ENCODE results near the gene CLBA1.
"Not testable (repeated sequence)": the region's sequence is repeated elsewhere in the genome, so short reads cannot be mapped to it uniquely, and the experiment has no call there.

Gene CLBA1

DNA sequence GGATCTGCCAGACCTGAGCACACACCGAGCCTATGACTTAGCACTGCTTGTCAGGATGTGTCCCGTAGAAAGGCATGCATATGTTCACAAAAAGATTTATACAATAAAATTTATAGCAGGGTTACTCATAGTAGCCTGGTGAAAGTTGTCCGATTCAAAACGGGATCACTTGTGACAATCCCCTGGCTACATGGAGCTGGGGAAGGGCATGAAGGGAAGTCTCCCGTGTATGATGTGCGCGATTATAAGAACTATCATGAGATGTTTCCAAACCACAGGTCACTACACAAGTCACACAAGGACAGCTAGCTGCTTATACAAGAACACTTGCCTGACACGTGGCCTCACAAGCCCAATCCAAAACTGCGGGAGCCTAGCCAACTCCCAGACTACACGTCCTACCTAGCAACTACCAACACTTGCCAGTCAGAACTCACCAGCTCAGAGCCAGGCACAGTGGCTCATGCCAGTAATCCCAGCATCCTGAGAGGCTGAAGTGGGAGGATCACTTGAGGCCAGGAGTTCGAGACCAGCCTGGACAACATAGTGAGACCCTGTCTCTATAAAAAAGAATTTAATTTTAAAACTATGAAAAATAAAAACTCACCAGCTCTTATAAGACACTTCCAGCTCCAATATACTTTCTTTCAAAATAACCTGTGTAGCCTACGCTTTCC lies 42.8 kb downstream of the CLBA1 start:
- TF ChIP-seq, protein P1, sequence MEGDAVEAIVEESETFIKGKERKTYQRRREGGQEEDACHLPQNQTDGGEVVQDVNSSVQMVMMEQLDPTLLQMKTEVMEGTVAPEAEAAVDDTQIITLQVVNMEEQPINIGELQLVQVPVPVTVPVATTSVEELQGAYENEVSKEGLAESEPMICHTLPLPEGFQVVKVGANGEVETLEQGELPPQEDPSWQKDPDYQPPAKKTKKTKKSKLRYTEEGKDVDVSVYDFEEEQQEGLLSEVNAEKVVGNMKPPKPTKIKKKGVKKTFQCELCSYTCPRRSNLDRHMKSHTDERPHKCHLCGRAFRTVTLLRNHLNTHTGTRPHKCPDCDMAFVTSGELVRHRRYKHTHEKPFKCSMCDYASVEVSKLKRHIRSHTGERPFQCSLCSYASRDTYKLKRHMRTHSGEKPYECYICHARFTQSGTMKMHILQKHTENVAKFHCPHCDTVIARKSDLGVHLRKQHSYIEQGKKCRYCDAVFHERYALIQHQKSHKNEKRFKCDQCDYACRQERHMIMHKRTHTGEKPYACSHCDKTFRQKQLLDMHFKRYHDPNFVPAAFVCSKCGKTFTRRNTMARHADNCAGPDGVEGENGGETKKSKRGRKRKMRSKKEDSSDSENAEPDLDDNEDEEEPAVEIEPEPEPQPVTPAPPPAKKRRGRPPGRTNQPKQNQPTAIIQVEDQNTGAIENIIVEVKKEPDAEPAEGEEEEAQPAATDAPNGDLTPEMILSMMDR (IDR thresholded peaks at IDR 0.05; ENCODE audit: insufficient read depth, low read length, poor library complexity, severe bottlenecking) = no peak
- H3K36me3 ChIP-seq (ENCODE audit: control insufficient read depth, insufficient read depth, low read length) = no peaks in the 10 kb centered on the region; the same call in 1 of the 2 replicates
- no peaks in the 10 kb centered on the region for H3K27me3 ChIP-seq (replicated peaks; ENCODE audit: control insufficient read depth, insufficient read depth, low read length)
- H3K4me3 ChIP-seq (replicated peaks; ENCODE audit: low read depth, low read length) = no peak overlapping the region
- DNase-seq (ENCODE audit: extremely low read depth, insufficient read length) = no peak

DNA sequence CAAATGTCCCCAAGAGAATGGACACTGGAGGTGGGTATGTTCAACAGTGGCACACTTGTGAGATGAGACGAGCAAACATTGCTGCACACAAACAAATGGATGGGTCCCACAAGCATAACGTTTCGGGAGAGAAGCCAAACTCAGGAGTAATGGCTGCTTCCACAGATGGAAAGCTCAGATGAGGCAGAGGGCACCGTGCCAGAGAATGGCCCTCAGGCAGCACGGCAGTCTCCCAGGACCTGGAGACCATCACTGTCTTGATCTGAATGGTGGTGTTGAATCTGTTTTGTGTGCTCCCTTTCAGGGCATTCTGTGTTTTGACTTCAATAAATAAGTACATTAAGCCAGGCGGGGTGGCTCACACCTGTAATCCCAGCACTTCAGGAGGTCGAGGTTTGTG lies 43.8 kb downstream of the CLBA1 start:
- H3K36me3 ChIP-seq (ENCODE audit: control insufficient read depth, insufficient read depth, low read length) = no peaks in the 10 kb centered on the region; the same call in 1 of the 2 replicates
- DNase-seq (ENCODE audit: extremely low read depth, insufficient read length) = no peak
- TF ChIP-seq, protein P1 (IDR thresholded peaks at IDR 0.05; ENCODE audit: insufficient read depth, low read length, poor library complexity, severe bottlenecking) = no peak
- no peaks in the 10 kb centered on the region for H3K27me3 ChIP-seq (replicated peaks; ENCODE audit: control insufficient read depth, insufficient read depth, low read length)
- no peak overlapping the region for H3K4me3 ChIP-seq (replicated peaks; ENCODE audit: low read depth, low read length)

DNA sequence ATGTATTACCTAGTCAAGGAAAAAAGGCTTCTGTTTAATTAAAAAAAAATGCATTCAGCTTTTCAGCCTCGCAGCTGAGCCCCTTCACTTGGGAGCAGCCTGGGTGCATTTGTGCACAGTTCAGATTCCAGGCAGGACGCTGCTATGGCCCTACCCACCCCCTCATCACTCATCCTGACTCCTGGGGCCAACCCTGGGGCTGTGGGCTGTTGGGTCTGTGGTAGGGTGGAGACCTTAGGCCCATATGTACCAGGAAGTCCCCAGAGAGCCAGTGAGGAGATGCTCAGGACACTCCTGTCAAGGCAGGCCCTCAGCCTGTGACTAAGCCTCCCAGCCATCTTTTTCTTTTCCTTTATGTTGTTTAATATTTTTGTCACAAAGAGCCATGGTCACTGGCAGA lies 44.6 kb downstream of the CLBA1 start:
- TF ChIP-seq, protein P1 (IDR thresholded peaks at IDR 0.05; ENCODE audit: insufficient read depth, low read length, poor library complexity, severe bottlenecking) = no peak
- Histone ChIP-seq H3K27me3 (replicated peaks; ENCODE audit: control insufficient read depth, insufficient read depth, low read length) (no peaks in the 10 kb centered on the region), H3K36me3 (ENCODE audit: control insufficient read depth, insufficient read depth, low read length) (no peaks in the 10 kb centered on the region; the same call in 1 of the 2 replicates), H3K4me3 (replicated peaks; ENCODE audit: low read depth, low read length) (no peak overlapping the region)
- DNase-seq (ENCODE audit: extremely low read depth, insufficient read length) = no peak

DNA sequence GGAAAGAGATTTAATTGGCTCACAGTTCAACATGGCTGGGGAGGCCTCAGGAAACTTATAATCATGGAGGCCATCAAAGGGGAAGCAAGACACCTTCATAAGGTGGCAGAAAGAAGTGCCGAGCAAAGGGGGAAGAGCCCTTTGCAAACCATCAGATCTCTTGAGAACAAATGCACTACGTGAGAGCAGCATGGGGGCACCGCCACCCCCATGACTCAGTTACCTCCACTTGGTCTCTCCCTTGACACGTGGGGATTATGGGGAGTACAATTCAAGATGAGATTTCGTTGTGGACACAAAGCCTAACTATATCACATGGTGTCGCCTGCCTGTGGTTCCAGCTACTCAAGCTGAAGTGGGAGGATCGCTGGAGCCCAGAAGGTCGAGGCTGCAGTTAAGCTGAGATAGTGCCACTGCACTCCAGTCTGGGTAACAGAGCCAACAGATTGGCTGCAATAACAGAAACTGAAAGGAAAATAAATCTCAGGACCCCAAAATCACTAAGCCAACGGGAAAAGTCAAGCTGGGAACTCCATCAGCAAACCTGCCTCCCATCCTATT lies 45.3 kb downstream of the CLBA1 start:
- TF ChIP-seq, protein P1 (IDR thresholded peaks at IDR 0.05; ENCODE audit: insufficient read depth, low read length, poor library complexity, severe bottlenecking) = no peak
- DNase-seq (ENCODE audit: extremely low read depth, insufficient read length) = no peak
- no peaks in the 10 kb centered on the region for H3K27me3 ChIP-seq (replicated peaks; ENCODE audit: control insufficient read depth, insufficient read depth, low read length)
- H3K36me3 ChIP-seq (ENCODE audit: control insufficient read depth, insufficient read depth, low read length) = no peaks in the 10 kb centered on the region; the same call in 1 of the 2 replicates
- H3K4me3 ChIP-seq (replicated peaks; ENCODE audit: low read depth, low read length) = no peak overlapping the region

DNA sequence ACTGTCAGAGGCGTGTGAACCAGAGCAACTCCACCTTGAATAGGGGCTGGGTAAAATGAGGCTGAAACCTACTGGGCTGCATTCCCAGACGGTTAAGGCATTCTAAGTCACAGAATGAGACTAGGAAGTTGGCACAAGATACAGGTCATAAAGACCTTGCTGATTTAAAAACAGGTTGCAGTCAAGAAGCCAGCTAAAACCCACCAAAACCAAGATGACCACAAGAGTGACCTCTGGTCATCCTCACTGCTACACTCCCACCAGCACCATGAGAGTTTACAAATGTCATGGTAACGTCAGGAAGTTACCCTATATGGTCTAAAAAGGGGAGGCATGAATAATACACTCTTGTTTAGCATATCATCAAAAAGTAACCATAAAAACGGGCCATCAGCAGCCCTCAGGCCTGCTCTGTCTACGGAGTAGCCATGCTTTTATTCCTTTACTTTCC lies 46.9 kb downstream of the CLBA1 start:
- not testable (repeated sequence) for H3K36me3 ChIP-seq (ENCODE audit: control insufficient read depth, insufficient read depth, low read length); H3K4me3 ChIP-seq (replicated peaks; ENCODE audit: low read depth, low read length); DNase-seq (ENCODE audit: extremely low read depth, insufficient read length); H3K27me3 ChIP-seq (replicated peaks; ENCODE audit: control insufficient read depth, insufficient read depth, low read length)

DNA sequence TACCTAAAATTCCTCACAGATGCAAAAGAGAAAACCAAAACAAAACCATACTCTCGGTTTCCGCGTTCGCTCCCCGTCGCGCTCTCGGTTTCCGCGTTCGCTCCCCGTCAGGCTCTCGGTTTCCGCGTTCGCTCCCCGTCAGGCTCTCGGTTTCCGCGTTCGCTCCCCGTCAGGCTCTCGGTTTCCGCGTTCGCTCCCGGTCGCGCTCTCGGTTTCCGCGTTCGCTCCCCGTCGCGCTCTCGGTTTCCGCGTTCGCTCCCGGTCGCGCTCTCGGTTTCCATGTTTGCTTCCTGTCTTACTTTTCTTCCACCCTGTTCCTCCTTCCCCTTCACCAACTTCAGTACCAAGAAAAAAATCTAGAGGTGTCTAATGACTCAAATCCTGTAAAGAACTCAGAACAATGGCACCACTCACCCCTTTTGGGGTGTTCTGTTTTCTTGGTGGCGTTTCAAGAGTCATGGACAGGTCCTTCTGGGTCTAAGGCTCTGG lies 47.9 kb downstream of the CLBA1 start:
- H3K27me3 ChIP-seq (replicated peaks; ENCODE audit: control insufficient read depth, insufficient read depth, low read length); DNase-seq (ENCODE audit: extremely low read depth, insufficient read length); H3K36me3 ChIP-seq (ENCODE audit: control insufficient read depth, insufficient read depth, low read length): not testable (repeated sequence)
- peak overlapping the region; percentile 7 for H3K4me3 ChIP-seq (replicated peaks; ENCODE audit: low read depth, low read length)
